Gastroesophageal sphincter (tissue), 3 donors: ENCODE measurements around the gene PPOX.

Experiments
- POLR2A ChIP-seq, 2 donors: fragments of 450-650 bp; IDR thresholded peaks; one replicate each; pipeline ENCODE4 v1.6.1; 2017; ENCODE audit warnings: antibody characterized with exemption in 2 of 2, mild to moderate bottlenecking in 2 of 2, moderate library complexity in 1 of 2
- POLR2AphosphoS5 ChIP-seq: sonication (generic); formaldehyde crosslinking; IDR thresholded peaks from one replicate; pipeline ENCODE4 v1.6.1; 2017; ENCODE audit warnings: antibody characterized with exemption
- TF ChIP-seq, protein P1 (sequence below), 4 experiments: fragments of 200-600 bp in 2 of 4; fragments of 450-650 bp in 2 of 4; sonication (generic) in 1 of 4; IDR thresholded peaks; one replicate each; pipeline ENCODE4 v1.5.1; 2017 to 2019; ENCODE audit warnings: antibody characterized with exemption in 4 of 4, mild to moderate bottlenecking in 2 of 4, moderate library complexity in 2 of 4

DNA sequence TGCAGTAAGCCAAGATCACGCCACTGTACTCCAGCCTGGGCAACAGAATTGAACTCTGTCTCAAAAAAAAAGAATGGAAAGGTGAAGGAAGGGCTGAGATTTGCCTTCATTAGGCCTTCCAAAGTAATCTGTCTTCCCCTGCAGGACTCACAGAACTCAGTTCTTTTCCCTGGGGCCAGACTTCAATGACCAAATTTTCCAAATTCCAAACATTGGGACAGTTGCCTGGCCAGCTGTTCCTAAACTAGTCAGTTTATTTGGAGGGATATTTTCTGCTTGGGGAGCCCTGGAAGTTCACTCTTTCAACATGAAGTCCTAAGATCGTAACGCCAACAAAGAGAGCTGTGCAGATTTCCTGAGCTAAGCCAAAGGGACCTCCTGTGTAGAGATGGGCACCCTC is 28.3 kb upstream of the PPOX start:
- TF ChIP-seq POLR2A (IDR thresholded peaks at IDR 0.05) (no peak), POLR2AphosphoS5 (no peak)
- TF ChIP-seq, protein P1, sequence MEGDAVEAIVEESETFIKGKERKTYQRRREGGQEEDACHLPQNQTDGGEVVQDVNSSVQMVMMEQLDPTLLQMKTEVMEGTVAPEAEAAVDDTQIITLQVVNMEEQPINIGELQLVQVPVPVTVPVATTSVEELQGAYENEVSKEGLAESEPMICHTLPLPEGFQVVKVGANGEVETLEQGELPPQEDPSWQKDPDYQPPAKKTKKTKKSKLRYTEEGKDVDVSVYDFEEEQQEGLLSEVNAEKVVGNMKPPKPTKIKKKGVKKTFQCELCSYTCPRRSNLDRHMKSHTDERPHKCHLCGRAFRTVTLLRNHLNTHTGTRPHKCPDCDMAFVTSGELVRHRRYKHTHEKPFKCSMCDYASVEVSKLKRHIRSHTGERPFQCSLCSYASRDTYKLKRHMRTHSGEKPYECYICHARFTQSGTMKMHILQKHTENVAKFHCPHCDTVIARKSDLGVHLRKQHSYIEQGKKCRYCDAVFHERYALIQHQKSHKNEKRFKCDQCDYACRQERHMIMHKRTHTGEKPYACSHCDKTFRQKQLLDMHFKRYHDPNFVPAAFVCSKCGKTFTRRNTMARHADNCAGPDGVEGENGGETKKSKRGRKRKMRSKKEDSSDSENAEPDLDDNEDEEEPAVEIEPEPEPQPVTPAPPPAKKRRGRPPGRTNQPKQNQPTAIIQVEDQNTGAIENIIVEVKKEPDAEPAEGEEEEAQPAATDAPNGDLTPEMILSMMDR (IDR thresholded peaks at IDR 0.05): no peak
